GM23338 (cell line): ENCODE measurements around the gene BSND. TPM values are rescaled to one million over a fixed set of nuclear protein-coding genes. Genes with fewer than 3 reads are reported as not detected.

Experiments
- ATAC-seq: fragments of 200-7000 bp; cut with Tn5 transposase; 3 replicates; pipeline ENCODE4 v1.9.1; 2020
- DNase-seq: peaks from one replicate; pipeline ENCODE4 v3.0.0-alpha.2; 2015; ENCODE audit warnings: low spot score
- H2AFZ ChIP-seq: fragments of 200-600 bp; sonication (generic); 2 replicates; pipeline ENCODE4 v1.8.0; 2016; ENCODE audit warnings: antibody characterized with exemption, mild to moderate bottlenecking, moderate library complexity
- H3F3A ChIP-seq: fragments of 200-600 bp; sonication (generic); replicated peaks from 2 replicates; pipeline ENCODE4 v1.8.0; 2017; ENCODE audit warnings: antibody characterized with exemption, mixed run types, low read depth
- H3K27ac ChIP-seq: fragments of 200-600 bp; sonication (generic); 2 replicates; pipeline ENCODE4 v1.6.1; 2016; ENCODE audit warnings: low read depth
- H3K27me3 ChIP-seq: fragments of 200-600 bp; sonication (generic); 2 replicates; pipeline ENCODE4 v1.8.0; 2016; ENCODE audit warnings: mild to moderate bottlenecking, mixed run types, moderate library complexity; ENCODE audit not compliant: insufficient read depth
- H3K36me3 ChIP-seq: fragments of 200-600 bp; sonication (generic); 2 replicates; pipeline ENCODE4 v1.8.0; 2016; ENCODE audit warnings: mild to moderate bottlenecking; ENCODE audit not compliant: insufficient read depth
- H3K4me1 ChIP-seq: fragments of 200-600 bp; sonication (generic); 2 replicates; pipeline ENCODE4 v1.8.0; 2016; ENCODE audit warnings: mild to moderate bottlenecking, moderate library complexity; ENCODE audit not compliant: insufficient read depth
- H3K4me2 ChIP-seq: fragments of 200-600 bp; sonication (generic); 2 replicates; pipeline ENCODE4 v1.7.1; 2017; ENCODE audit warnings: mixed run types
- H3K4me3 ChIP-seq: fragments of 200-600 bp; sonication (generic); 2 replicates; pipeline ENCODE4 v1.6.1; 2016; ENCODE audit warnings: mixed run types
- H3K79me2 ChIP-seq: fragments of 200-600 bp; sonication (generic); replicated peaks from 2 replicates; pipeline ENCODE4 v1.8.0; 2017; ENCODE audit warnings: mild to moderate bottlenecking; ENCODE audit not compliant: insufficient read depth
- H3K9me2 ChIP-seq: fragments of 200-600 bp; sonication (generic); 2 replicates; pipeline ENCODE4 v1.8.0; 2017; ENCODE audit not compliant: insufficient read depth
- H4K20me1 ChIP-seq: fragments of 200-600 bp; sonication (generic); replicated peaks from 2 replicates; pipeline ENCODE4 v1.8.0; 2017; ENCODE audit warnings: mild to moderate bottlenecking; ENCODE audit not compliant: insufficient read depth
- H3K27ac Mint-ChIP-seq: 2 replicates; pipeline ENCODE4 v1.8.0; 2020; ENCODE audit warnings: inconsistent platforms, mild to moderate bottlenecking, moderate library complexity, mixed read lengths
- H3K27me3 Mint-ChIP-seq: 3 replicates; pipeline ENCODE4 v1.8.0; 2022; ENCODE audit warnings: low read depth, mild to moderate bottlenecking, moderate library complexity, mixed read lengths, inconsistent platforms; ENCODE audit not compliant: insufficient read depth, poor library complexity
- H3K36me3 Mint-ChIP-seq: 3 replicates; pipeline ENCODE4 v1.8.0; 2021; ENCODE audit warnings: low read depth, mild to moderate bottlenecking, inconsistent platforms, moderate library complexity, mixed read lengths
- H3K4me1 Mint-ChIP-seq: 3 replicates; pipeline ENCODE4 v1.8.0; 2020; ENCODE audit warnings: mild to moderate bottlenecking, inconsistent platforms, mixed read lengths
- H3K4me3 Mint-ChIP-seq: 3 replicates; pipeline ENCODE4 v1.8.0; 2021; ENCODE audit warnings: moderate library complexity, mild to moderate bottlenecking, inconsistent platforms, mixed read lengths
- H3K9me3 Mint-ChIP-seq: 3 replicates; pipeline ENCODE4 v1.8.0; 2020; ENCODE audit warnings: moderate library complexity, mild to moderate bottlenecking, inconsistent platforms, mixed read lengths
- CREB1 ChIP-seq: fragments of 250-450 bp; sonication (Bioruptor Pico); IDR thresholded peaks from 2 replicates; pipeline ENCODE4 v1.5.0; 2020; ENCODE audit warnings: low read depth, mild to moderate bottlenecking, moderate library complexity
- CTCF ChIP-seq, 2 experiments: fragments of 200-600 bp in 1 of 2; sonication (generic) in 1 of 2; conservative IDR thresholded peaks; 2 replicates each; pipeline versions ENCODE4 v1.5.1 to v1.6.1; 2016 to 2017; ENCODE audit warnings: antibody characterized with exemption in 2 of 2, low read depth in 2 of 2, mild to moderate bottlenecking in 2 of 2, moderate library complexity in 1 of 2
- ETS1 ChIP-seq: IDR thresholded peaks from 2 replicates; pipeline ENCODE4 v1.6.1; 2016; ENCODE audit warnings: antibody characterized with exemption
- EZH2 ChIP-seq: fragments of 200-600 bp; sonication (generic); IDR thresholded peaks from one replicate; pipeline ENCODE4 v1.8.0; 2017; ENCODE audit warnings: antibody characterized with exemption, mild to moderate bottlenecking, low read depth; ENCODE audit not compliant: unreplicated experiment
- EZH2phosphoT487 ChIP-seq: fragments of 200-600 bp; sonication (generic); IDR thresholded peaks from one replicate; pipeline ENCODE4 v1.8.1; 2018; ENCODE audit warnings: antibody characterized with exemption; ENCODE audit not compliant: unreplicated experiment
- JUNB ChIP-seq: IDR thresholded peaks from one replicate; pipeline ENCODE4 v1.6.1; 2016; ENCODE audit warnings: antibody characterized with exemption; ENCODE audit not compliant: unreplicated experiment
- NANOG ChIP-seq: IDR thresholded peaks from 2 replicates; pipeline ENCODE4 v1.6.1; 2016; ENCODE audit warnings: antibody characterized with exemption, borderline replicate concordance
- POLR2AphosphoS5 ChIP-seq: IDR thresholded peaks from 2 replicates; pipeline ENCODE4 v1.6.1; 2016; ENCODE audit warnings: antibody characterized with exemption, low read depth
- REST ChIP-seq: IDR thresholded peaks from one replicate; pipeline ENCODE4 v1.6.1; 2018; ENCODE audit warnings: antibody characterized with exemption; ENCODE audit not compliant: unreplicated experiment
- STAT1 ChIP-seq: IDR thresholded peaks from one replicate; pipeline ENCODE4 v1.6.1; 2016; ENCODE audit warnings: antibody characterized with exemption; ENCODE audit not compliant: unreplicated experiment
- ZNF114 ChIP-seq: fragments of 250-450 bp; sonication (Bioruptor Pico); IDR thresholded peaks from 2 replicates; pipeline ENCODE4 v1.5.0; 2020; ENCODE audit warnings: mild to moderate bottlenecking, moderate library complexity
- ZNF331 ChIP-seq: fragments of 250-450 bp; sonication (Bioruptor Pico); IDR thresholded peaks from 2 replicates; pipeline ENCODE4 v1.5.0; 2020; ENCODE audit warnings: low read depth, mild to moderate bottlenecking, moderate library complexity
- ZNF462 ChIP-seq: fragments of 250-450 bp; sonication (Bioruptor Pico); IDR thresholded peaks from 2 replicates; pipeline ENCODE4 v1.5.0; 2020; ENCODE audit warnings: mild to moderate bottlenecking, moderate library complexity
- polyA plus RNA-seq: library from polyadenylated mRNA; unstranded; fragments of >200 nt; fragmentation: Nextera tagmentation; extraction: Ambion mirVana; gene quantifications from 2 replicates; pipeline ENCODE4 v1.2.1, GENCODE V29; 2016
- total RNA-seq: library from RNA; depleted of rRNA; stranded (reverse); fragments of >200 nt; shearing (Covaris generic); gene quantifications from 2 replicates; pipeline ENCODE4 v1.2.3, GENCODE V29; 2014

The BSND gene
- total and polyA plus RNA-seq, 2 experiments from 2014 or later, result 0.55 to 1.4 TPM

GRCh38 chr1:54989473-54989872, 9.3 kb upstream of the BSND start:
- Histone ChIP-seq H3K4me1 (peaks cover 7% of the 10 kb centered on the region), H3K27ac (no peak overlapping the region), H3K36me3 (no peaks in the 10 kb centered on the region), H3K4me3 (no peak overlapping the region), H2AFZ (no peak overlapping the region), H4K20me1 (no peaks in the 10 kb centered on the region), H3K27me3 (no peaks in the 10 kb centered on the region), H3K79me2 (no peaks in the 10 kb centered on the region), H3K4me2 (no peak overlapping the region), H3F3A (no peaks in the 10 kb centered on the region; the same call in 1 of the 2 replicates), H3K9me2 (no peaks in the 10 kb centered on the region)
- ATAC-seq, result no peak
- peaks cover 13% of the 10 kb centered on the region for H3K4me1 Mint-ChIP-seq
- DNase-seq, result no peak
- peaks cover 17% of the 10 kb centered on the region for H3K27me3 Mint-ChIP-seq
- H3K9me3 Mint-ChIP-seq, result no peaks in the 10 kb centered on the region
- TF ChIP-seq ZNF331, result no peak
- TF ChIP-seq EZH2, result no peak
- TF ChIP-seq EZH2phosphoT487, result no peak
- no peak for TF ChIP-seq STAT1
- TF ChIP-seq ZNF114 (CRISPR knock-in tag), result no peak
- TF ChIP-seq ZNF462 (CRISPR knock-in tag), result no peak
- no peak for TF ChIP-seq JUNB
- no peak for TF ChIP-seq CTCF (conservative IDR thresholded peaks at IDR 0.05; ENCODE audit: low read depth in 2 of 2)
- no peak for TF ChIP-seq ETS1
- no peak for TF ChIP-seq CREB1 (CRISPR knock-in tag)
- no peak for TF ChIP-seq NANOG
- TF ChIP-seq REST, result no peak
- no peak for TF ChIP-seq POLR2AphosphoS5
- no peaks in the 10 kb centered on the region for H3K36me3 Mint-ChIP-seq
- no peak overlapping the region for H3K4me3 Mint-ChIP-seq
- H3K27ac Mint-ChIP-seq, result no peak overlapping the region
